Suppressor macrophage (primary cell): ENCODE results near the gene AGAP2.
A peak's percentile ranks its signal among the peaks of the same experiment; 100 is the strongest.

Source experiments
- DNase-seq, 4 experiments: peaks; one replicate each; pipeline ENCODE4 v3.0.0-alpha.2; 2020 to 2022

The AGAP2 gene

GRCh38 chr12:57767305-57767698 lies 28.8 kb upstream of the AGAP2 start:
- DNase-seq: no peak

- peak in 3 of 4 experiments; percentile 54 to 67 (median 55) for DNase-seq
These were observed 28.1 kb upstream of the AGAP2 start, which contains the start of gene CYP27B1 for GRCh38 chr12:57766464-57767304. Gene CYP27B1 (minus strand): TSS chr12:57767078. CDS start chr12:57767041, 37 bp downstream.

- DNase-seq: peak in 3 of 4 experiments; percentile 38 to 45 (median 39)
These were observed 27.3 kb upstream of the AGAP2 start for GRCh38 chr12:57765698-57766463.

- DNase-seq: peak in 3 of 4 experiments; percentile 40 to 73 (median 60)
These were observed 26.6 kb upstream of the AGAP2 start for GRCh38 chr12:57765003-57765697.

- peak in 3 of 4 experiments; percentile 14 to 27 (median 14) for DNase-seq
These were observed 26.1 kb upstream of the AGAP2 start for GRCh38 chr12:57764662-57765002.

- no peak for DNase-seq
These were observed 25.5 kb upstream of the AGAP2 start for GRCh38 chr12:57763881-57764661.

- no peak for DNase-seq
These were observed 23.9 kb upstream of the AGAP2 start for GRCh38 chr12:57762463-57762862.

GRCh38 chr12:57761391-57761998 lies 23.0 kb upstream of the AGAP2 start:
- no peak for DNase-seq

- no peak for DNase-seq
These were observed 21.9 kb upstream of the AGAP2 start for GRCh38 chr12:57760347-57760982.

GRCh38 chr12:57759360-57759980 lies 20.9 kb upstream of the AGAP2 start:
- no peak for DNase-seq

GRCh38 chr12:57758552-57759359 lies 20.2 kb upstream of the AGAP2 start:
- DNase-seq: no peak

- no peak for DNase-seq
These were observed 19.2 kb upstream of the AGAP2 start for GRCh38 chr12:57757771-57758170.

- peak; percentile 72 to 84 (median 78) for DNase-seq
These were observed 18.1 kb upstream of the AGAP2 start for GRCh38 chr12:57756406-57757341.

- peak in 3 of 4 experiments; percentile 11 to 42 (median 30) for DNase-seq
These were observed 17.2 kb upstream of the AGAP2 start for GRCh38 chr12:57755454-57756372.

- DNase-seq: no peak
These were observed 16.6 kb upstream of the AGAP2 start for GRCh38 chr12:57755194-57755453.

- peak in 3 of 4 experiments; percentile 9 to 56 (median 41) for DNase-seq
These were observed 16.1 kb upstream of the AGAP2 start, which contains the start of gene MARCHF9 for GRCh38 chr12:57754411-57755193. Gene MARCHF9 (plus strand): TSS chr12:57755103. CDS start chr12:57755529, 426 bp downstream.
